Measurements from ENCODE around the gene LDAH.

LDAH gene

DNA sequence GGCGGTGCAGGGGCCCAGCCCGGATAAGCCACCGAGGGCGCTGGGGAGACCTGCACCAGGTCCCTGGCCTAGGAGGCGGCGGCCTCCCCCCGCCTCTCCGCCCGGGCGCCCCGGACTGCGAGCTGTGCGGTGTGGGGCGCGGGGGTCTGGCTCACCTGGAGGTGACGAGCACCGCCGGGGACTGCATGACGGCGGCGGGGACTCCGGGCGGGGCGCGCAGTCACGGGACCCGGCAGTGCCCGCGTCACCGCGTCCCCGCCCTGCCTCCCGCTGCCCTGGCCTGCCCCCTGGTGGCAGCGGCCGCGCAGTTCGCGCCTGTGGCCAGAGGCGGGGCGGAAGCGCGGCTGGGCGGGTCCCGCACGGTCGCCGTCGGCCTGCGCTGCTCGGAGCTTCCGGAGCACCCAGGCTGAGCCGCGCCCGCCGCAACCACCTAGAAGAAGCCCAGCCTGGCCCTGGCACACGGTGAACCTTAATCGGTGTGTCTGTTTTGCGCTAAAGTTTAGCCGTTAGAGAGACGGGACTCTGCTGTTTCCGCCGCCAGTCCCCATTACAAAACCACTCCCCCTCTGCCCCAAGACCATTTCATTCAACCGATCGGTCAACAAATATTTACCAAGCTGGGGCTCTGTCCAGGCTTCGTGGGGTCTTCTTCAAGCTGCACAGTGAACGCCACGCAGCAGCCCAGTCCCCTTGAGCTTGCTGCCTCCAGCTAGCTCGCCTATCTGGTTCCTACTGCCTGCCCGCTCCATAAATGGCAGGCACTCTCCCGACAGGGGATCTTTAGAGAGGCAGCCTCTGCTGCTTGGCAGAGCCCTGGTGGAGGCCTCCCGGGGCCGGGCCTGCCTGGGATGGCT, 171.8 kb downstream of the LDAH start, which contains the start of gene HS1BP3:
TSS of gene HS1BP3 (minus strand) at position 222 of the 854 bp plus-strand sequence. CDS start at position 187, 35 bp downstream.
- peak; percentile 55 for DNase-seq

- no peak for DNase-seq
Measured at GRCh38 chr2:20650393-20650876, 172.5 kb downstream of the LDAH start.

GRCh38 chr2:20649976-20650375, 172.9 kb downstream of the LDAH start:
- no peak for DNase-seq

DNA sequence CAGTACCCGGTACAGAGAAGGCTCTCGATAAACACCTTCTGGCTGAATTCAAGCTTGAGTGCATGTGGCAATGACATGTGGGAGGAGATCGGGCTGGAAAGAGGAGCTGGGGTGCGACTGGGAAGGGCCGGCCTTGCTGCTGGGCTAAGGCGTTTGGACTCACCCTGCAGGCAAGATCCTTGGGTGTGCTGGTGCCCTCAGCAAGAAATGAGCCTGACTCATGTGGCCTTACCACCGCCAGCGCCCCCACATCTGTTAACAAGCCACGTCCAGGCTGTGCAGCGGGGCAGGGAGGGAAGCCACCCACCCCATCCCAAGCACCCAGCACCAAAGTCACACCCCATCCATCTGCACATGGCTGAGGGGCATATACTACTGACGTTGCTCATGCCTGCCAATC, 173.3 kb downstream of the LDAH start:
- DNase-seq, result no peak

GRCh38 chr2:20648831-20649230, 174.1 kb downstream of the LDAH start:
- no peak for DNase-seq

GRCh38 chr2:20648206-20648605, 174.7 kb downstream of the LDAH start:
- no peak for DNase-seq

DNA sequence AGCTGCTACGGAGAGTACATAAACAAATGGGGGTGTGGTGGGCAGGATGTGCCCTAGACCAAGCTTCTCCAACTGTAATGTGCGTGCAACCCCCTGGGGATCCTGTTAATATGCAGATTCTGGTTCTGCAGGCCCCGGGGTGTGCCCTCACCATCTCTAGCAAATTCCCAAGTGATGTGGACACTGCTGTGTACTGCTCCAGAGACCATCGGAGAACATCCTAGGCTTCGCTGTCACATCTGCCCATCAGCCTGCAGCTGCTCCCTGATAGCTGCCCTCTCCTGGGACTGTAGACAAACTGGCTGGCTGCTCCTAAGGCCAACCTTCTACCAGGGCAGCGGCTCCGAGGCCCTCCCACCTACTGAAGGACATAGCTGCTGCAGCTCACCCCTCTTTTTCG, 175.2 kb downstream of the LDAH start:
- no peak for DNase-seq

GRCh38 chr2:20647211-20647610, 175.7 kb downstream of the LDAH start:
- no peak for DNase-seq

- DNase-seq, result no peak
Measured at GRCh38 chr2:20646446-20646845, 176.5 kb downstream of the LDAH start.

GRCh38 chr2:20645761-20646160, 177.1 kb downstream of the LDAH start:
- DNase-seq, result no peak

DNA sequence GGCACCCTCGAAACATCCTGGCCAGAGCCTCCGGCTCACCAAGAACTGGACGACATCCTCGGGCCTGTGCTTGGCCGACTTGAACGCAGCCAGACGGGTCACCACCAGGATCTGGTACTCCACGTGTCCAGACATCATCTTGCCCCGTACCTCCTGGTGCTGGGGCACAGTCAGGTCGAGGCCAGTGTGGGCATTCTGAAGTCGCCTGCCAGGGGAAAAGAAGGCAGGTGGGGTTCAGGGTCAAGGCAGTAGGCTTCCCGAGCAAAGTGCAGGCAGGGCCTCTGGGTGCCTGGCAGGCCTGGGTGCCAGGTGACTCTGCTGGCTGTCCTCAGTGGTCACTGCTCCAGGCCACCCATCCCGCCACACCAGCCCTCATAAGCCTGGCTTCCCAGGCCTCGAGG, 177.6 kb downstream of the LDAH start:
- DNase-seq, result no peak

GRCh38 chr2:20643826-20644225, 179.1 kb downstream of the LDAH start:
- DNase-seq, result no peak

GRCh38 chr2:20643060-20643459, 179.8 kb downstream of the LDAH start:
- DNase-seq, result no peak

GRCh38 chr2:20642055-20642971, 180.6 kb downstream of the LDAH start:
- DNase-seq, result peak; percentile 30

GRCh38 chr2:20641123-20641985, 181.5 kb downstream of the LDAH start:
- DNase-seq, result peak; percentile 27

DNA sequence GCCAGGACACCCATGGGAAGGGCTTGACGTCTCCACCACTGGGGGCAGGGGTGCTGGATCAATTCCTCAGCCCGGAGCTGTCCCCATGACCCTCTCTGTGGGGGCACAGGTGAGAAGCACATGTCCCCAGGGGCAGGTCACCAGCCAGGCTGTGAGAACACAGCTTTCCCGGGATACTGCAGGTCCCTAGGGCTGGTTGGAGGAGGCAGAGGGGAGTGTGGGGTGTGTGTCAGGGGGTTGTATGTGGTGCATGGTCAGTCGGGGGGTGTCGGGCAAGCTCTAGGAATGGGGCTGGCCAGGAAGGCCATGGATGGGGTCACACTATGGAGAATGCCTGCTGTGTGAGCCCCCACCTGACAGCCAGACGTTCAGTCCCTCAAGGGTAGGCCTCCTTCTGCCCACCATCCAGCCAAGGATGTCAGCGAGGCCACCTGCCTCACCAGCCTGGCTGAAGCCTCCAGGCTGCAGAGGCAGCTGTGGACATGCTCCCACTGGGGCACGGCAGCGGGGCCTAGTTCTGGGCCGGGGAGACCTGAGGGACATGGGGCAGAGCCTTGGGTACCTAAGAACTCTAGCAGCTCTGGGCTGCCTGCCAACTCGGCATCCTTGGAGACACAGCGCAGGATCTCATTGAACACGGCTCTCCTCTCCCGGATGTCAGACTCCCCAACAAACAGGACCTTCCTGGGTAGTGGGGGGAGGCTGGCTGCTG, 182.3 kb downstream of the LDAH start:
- DNase-seq, result no peak

- no peak for DNase-seq
Measured at GRCh38 chr2:20638646-20639430, 184.1 kb downstream of the LDAH start.

- no peak for DNase-seq
Measured at GRCh38 chr2:20638014-20638413, 184.9 kb downstream of the LDAH start.

GRCh38 chr2:20637147-20637546, 185.8 kb downstream of the LDAH start:
- no peak for DNase-seq

GRCh38 chr2:20635675-20636584, 187.0 kb downstream of the LDAH start:
- peak; percentile 26 for DNase-seq
